Measurements from ENCODE around the gene CASP14.

DNA sequence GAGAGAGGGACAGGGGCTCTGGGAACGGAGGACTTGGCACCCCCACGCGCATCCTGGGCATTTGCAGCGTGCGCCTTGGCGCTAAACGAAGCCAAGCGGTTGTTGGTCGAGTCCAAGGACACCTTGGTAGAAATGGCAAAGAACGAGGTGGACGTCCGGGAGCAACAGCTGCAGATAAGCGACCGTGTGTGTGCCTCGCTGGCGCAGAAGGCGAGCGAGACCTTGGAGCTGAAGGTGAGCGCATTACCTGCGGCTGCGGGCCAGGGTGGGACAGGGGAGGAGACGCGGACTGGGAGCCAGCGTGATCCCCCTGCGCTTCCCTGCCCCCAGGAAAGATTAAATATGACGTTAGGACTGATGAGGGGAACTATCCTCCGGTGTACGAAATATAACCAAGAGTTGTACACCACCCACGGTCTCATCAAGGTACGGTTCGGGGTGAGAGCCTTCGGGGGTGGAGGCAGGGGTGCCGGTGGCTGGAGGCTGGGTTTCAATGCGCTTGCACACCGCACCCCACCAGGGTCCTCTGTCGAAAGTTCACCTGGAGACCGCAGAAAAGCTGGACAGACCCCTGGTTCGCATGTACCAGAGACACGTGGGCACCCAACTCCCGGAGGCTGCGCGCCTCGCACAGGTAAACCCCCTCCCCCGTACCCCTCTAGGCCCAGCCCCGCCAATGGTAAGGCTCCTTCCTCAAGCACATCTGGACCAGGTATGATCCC, 27.8 kb upstream of the CASP14 start:
- TF ChIP-seq, protein P1, sequence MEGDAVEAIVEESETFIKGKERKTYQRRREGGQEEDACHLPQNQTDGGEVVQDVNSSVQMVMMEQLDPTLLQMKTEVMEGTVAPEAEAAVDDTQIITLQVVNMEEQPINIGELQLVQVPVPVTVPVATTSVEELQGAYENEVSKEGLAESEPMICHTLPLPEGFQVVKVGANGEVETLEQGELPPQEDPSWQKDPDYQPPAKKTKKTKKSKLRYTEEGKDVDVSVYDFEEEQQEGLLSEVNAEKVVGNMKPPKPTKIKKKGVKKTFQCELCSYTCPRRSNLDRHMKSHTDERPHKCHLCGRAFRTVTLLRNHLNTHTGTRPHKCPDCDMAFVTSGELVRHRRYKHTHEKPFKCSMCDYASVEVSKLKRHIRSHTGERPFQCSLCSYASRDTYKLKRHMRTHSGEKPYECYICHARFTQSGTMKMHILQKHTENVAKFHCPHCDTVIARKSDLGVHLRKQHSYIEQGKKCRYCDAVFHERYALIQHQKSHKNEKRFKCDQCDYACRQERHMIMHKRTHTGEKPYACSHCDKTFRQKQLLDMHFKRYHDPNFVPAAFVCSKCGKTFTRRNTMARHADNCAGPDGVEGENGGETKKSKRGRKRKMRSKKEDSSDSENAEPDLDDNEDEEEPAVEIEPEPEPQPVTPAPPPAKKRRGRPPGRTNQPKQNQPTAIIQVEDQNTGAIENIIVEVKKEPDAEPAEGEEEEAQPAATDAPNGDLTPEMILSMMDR (conservative IDR thresholded peaks at IDR 0.05) = no peak
- TF ChIP-seq ZFX (IDR thresholded peaks at IDR 0.05) = no peak

Data from C4-2B (cell line).